Body of pancreas (tissue), 4 donors: ENCODE measurements around the gene ANKRD6.

Source experiments
- POLR2A ChIP-seq, 3 donors: fragments of 450-650 bp; IDR thresholded peaks; one replicate each; pipeline ENCODE4 v1.6.1; 2016; ENCODE audit warnings: antibody characterized with exemption in 3 of 3, mild to moderate bottlenecking in 2 of 3
- TF ChIP-seq, protein P1 (sequence below), 7 experiments: fragments of 450-650 bp in 4 of 7; fragments of 200-600 bp in 3 of 7; sonication (generic) in 3 of 7; IDR thresholded peaks; one replicate each; pipeline ENCODE4 v1.5.1; 2016 to 2019; ENCODE audit warnings: antibody characterized with exemption in 7 of 7

DNA sequence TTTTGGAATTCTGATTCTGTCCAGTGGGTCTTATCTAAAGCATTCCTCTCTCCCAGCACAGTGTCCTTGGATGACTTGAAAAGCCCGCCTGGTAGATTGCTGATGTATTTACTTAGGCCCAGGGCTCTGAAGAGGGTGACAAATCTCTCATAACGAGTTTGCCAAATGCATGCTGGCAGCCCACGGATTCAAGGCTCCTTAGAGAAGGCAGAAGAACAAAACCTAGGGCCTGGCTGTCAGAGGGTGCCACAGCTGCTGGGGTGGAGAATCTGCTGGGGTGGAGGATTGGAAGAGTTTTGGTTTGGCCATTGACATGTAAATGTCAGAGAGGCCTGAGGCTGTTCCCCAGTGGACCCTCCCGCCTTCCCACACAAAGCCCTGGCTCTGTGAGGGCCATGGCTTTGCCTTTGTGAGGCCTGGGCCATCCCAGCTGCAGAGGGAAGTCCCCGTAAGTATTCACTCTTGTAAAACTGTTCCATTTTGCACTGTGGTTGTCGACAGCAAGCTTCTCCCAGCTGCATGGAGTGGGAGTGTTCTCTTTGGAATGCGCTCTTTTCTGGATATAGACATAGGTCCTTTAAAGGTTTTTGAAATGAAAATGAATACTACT lies 50.3 kb downstream of the ANKRD6 start:
- TF ChIP-seq, protein P1, sequence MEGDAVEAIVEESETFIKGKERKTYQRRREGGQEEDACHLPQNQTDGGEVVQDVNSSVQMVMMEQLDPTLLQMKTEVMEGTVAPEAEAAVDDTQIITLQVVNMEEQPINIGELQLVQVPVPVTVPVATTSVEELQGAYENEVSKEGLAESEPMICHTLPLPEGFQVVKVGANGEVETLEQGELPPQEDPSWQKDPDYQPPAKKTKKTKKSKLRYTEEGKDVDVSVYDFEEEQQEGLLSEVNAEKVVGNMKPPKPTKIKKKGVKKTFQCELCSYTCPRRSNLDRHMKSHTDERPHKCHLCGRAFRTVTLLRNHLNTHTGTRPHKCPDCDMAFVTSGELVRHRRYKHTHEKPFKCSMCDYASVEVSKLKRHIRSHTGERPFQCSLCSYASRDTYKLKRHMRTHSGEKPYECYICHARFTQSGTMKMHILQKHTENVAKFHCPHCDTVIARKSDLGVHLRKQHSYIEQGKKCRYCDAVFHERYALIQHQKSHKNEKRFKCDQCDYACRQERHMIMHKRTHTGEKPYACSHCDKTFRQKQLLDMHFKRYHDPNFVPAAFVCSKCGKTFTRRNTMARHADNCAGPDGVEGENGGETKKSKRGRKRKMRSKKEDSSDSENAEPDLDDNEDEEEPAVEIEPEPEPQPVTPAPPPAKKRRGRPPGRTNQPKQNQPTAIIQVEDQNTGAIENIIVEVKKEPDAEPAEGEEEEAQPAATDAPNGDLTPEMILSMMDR (IDR thresholded peaks at IDR 0.05), result no peak
- TF ChIP-seq POLR2A (IDR thresholded peaks at IDR 0.05), result no peak
